IMR-90 (cell line): ENCODE data around the gene ZNF146. TPM values are rescaled to one million over a fixed set of nuclear protein-coding genes. Genes with fewer than 3 reads are reported as not detected.

Experiments
- ATAC-seq: fragments of 200-7000 bp; cut with Tn5 transposase; 2 replicates; pipeline ENCODE4 v1.9.1; 2020; ENCODE audit warnings: low read depth, mild to moderate bottlenecking, moderate library complexity
- BruUV-seq: library from RNA; stranded (reverse); fragments of 400-500 nt; replicated peaks from 2 replicates; lab custom pipeline; 2021; lab: Mats Ljungman, UMichigan
- CTCF ChIA-PET: fragments of 300-600 bp; formaldehyde crosslinking; extraction: SDS; loops from one replicate; lab custom pipeline; 2021; ENCODE audit warnings: antibody characterized with exemption; lab: Yijun Ruan, JAX
- POLR2A ChIA-PET: fragments of 300-600 bp; sonication (Branson Sonifier 250); formaldehyde crosslinking; loops from one replicate; lab custom pipeline; 2022; ENCODE audit warnings: antibody characterized with exemption; ENCODE audit not compliant: unreplicated experiment; lab: Charles Lee
- DNase-seq: peaks from one replicate; pipeline ENCODE4 v3.0.0; 2013
- H2AFZ ChIP-seq: replicated peaks from 2 replicates; pipeline ENCODE3; 2013; ENCODE audit warnings: low read length, mild to moderate bottlenecking; ENCODE audit not compliant: poor library complexity
- H2AK5ac ChIP-seq: 2 replicates; pipeline ENCODE4 v1.6.1; 2013; ENCODE audit warnings: low read depth, low read length, inconsistent platforms
- H2AK9ac ChIP-seq: replicated peaks from 2 replicates; pipeline ENCODE3; 2013; ENCODE audit warnings: mild to moderate bottlenecking, low read depth, low read length, moderate library complexity; ENCODE audit not compliant: poor library complexity
- H2BK120ac ChIP-seq: 2 replicates; pipeline ENCODE4 v1.6.1; 2013; ENCODE audit warnings: low read depth, low read length, inconsistent platforms
- H2BK15ac ChIP-seq: 3 replicates; pipeline ENCODE4 v1.6.1; 2013; ENCODE audit warnings: low read depth, low read length, inconsistent platforms
- H2BK20ac ChIP-seq: 2 replicates; pipeline ENCODE4 v1.6.1; 2013; ENCODE audit warnings: low read depth, mild to moderate bottlenecking, inconsistent platforms, low read length, moderate library complexity
- H2BK5ac ChIP-seq: 2 replicates; pipeline ENCODE4 v1.6.1; 2013; ENCODE audit warnings: mild to moderate bottlenecking, low read depth, low read length, inconsistent platforms; ENCODE audit not compliant: poor library complexity, severe bottlenecking
- H3K14ac ChIP-seq: replicated peaks from 2 replicates; pipeline ENCODE4 v1.6.1; 2013; ENCODE audit warnings: low read depth, low read length, inconsistent platforms
- H3K18ac ChIP-seq: 2 replicates; pipeline ENCODE4 v1.6.1; 2013; ENCODE audit warnings: low read depth, low read length, control low read depth
- H3K23ac ChIP-seq: 2 replicates; pipeline ENCODE4 v1.6.1; 2013; ENCODE audit warnings: low read depth, low read length, inconsistent platforms
- H3K27ac ChIP-seq: 2 replicates; pipeline ENCODE4 v1.5.1; 2013; ENCODE audit warnings: mild to moderate bottlenecking, control low read depth, low read length; ENCODE audit not compliant: insufficient read depth
- H3K27me3 ChIP-seq: 2 replicates; pipeline ENCODE4 v1.6.1; 2013; ENCODE audit warnings: low read length; ENCODE audit not compliant: control insufficient read depth, insufficient read depth
- H3K36me3 ChIP-seq: 2 replicates; pipeline ENCODE4 v1.6.1; 2013; ENCODE audit warnings: low read length, mixed read lengths; ENCODE audit not compliant: control insufficient read depth, insufficient read depth
- H3K4ac ChIP-seq: 2 replicates; pipeline ENCODE4 v1.6.1; 2013; ENCODE audit warnings: low read depth, low read length, inconsistent platforms
- H3K4me1 ChIP-seq: 2 replicates; pipeline ENCODE4 v1.6.1; 2013; ENCODE audit warnings: low read length, mixed read lengths; ENCODE audit not compliant: control insufficient read depth, insufficient read depth
- H3K4me2 ChIP-seq: 2 replicates; pipeline ENCODE4 v1.6.1; 2013; ENCODE audit warnings: low read depth, mild to moderate bottlenecking, control low read depth, low read length, moderate library complexity
- H3K4me3 ChIP-seq: 2 replicates; pipeline ENCODE4 v1.5.1; 2013; ENCODE audit warnings: low read depth, mild to moderate bottlenecking, control low read depth, low read length, moderate library complexity; ENCODE audit not compliant: insufficient read depth
- H3K56ac ChIP-seq: 2 replicates; pipeline ENCODE4 v1.6.1; 2013; ENCODE audit warnings: low read length, inconsistent platforms; ENCODE audit not compliant: insufficient read depth; ENCODE audit errors: extremely low read depth
- H3K79me1 ChIP-seq, 2 experiments: 2 replicates each; pipeline ENCODE4 v1.6.1; 2013; ENCODE audit warnings: low read length in 2 of 2, inconsistent platforms in 1 of 2, low read depth in 1 of 2
- H3K9ac ChIP-seq: 2 replicates; pipeline ENCODE4 v1.6.1; 2013; ENCODE audit warnings: low read depth, low read length, control low read depth
- H3K9me1 ChIP-seq: 2 replicates; pipeline ENCODE4 v1.6.1; 2013; ENCODE audit warnings: low read length, inconsistent platforms; ENCODE audit not compliant: insufficient read depth
- H3K9me3 ChIP-seq: 2 replicates; pipeline ENCODE4 v1.6.1; 2013; ENCODE audit warnings: low read length; ENCODE audit not compliant: control insufficient read depth, insufficient read depth
- H4K20me1 ChIP-seq: 2 replicates; pipeline ENCODE4 v1.6.1; 2013; ENCODE audit warnings: low read length, inconsistent platforms; ENCODE audit not compliant: insufficient read depth
- H4K5ac ChIP-seq: 2 replicates; pipeline ENCODE4 v1.6.1; 2013; ENCODE audit warnings: mild to moderate bottlenecking, low read depth, low read length, control low read depth
- H4K8ac ChIP-seq, 2 experiments: 2 replicates each; pipeline ENCODE4 v1.6.1; 2013; ENCODE audit warnings: low read depth in 2 of 2, low read length in 2 of 2, control low read depth in 1 of 2, inconsistent platforms in 1 of 2
- H4K91ac ChIP-seq: 2 replicates; pipeline ENCODE4 v1.6.1; 2013; ENCODE audit warnings: low read depth, low read length, inconsistent platforms; ENCODE audit not compliant: insufficient read depth
- CEBPB ChIP-seq: IDR thresholded peaks from 2 replicates; pipeline ENCODE4 v1.6.1; 2012; ENCODE audit warnings: low read depth, low read length, improper control_type of control experiment
- MAFK ChIP-seq: IDR thresholded peaks from 2 replicates; pipeline ENCODE4 v1.6.1; 2012; ENCODE audit warnings: low read depth, low read length, improper control_type of control experiment
- MAZ ChIP-seq: IDR thresholded peaks from 2 replicates; pipeline ENCODE4 v1.6.1; 2012; ENCODE audit warnings: low read depth, mild to moderate bottlenecking, low read length, improper control_type of control experiment, moderate library complexity, borderline replicate concordance
- USF2 ChIP-seq: fragments of 150-350 bp; IDR thresholded peaks from 2 replicates; pipeline ENCODE4 v1.6.1; 2017; ENCODE audit warnings: mild to moderate bottlenecking, antibody characterized with exemption, low read length, low read depth
- WGBS, 2 experiments: methylation state at CpG; one replicate each; pipeline versions ENCODE4 v1.1.5 to v1.1.7; 2013; ENCODE audit warnings: missing lambda C conversion rate in 2 of 2; ENCODE audit not compliant: insufficient read length in 1 of 2; ENCODE audit errors: extremely low coverage in 2 of 2; 5-methylcytosine and 5-hydroxymethylcytosine counted together
- dilution Hi-C: fragments of 300-500 bp; cut with HindIII; formaldehyde crosslinking; loops from one replicate; pipeline ENCODE4 v1.14.3; 2018; ENCODE audit warnings: low sequenced_read_pairs; ENCODE audit not compliant: unreplicated experiment
- in situ Hi-C: fragments of 300-500 bp; cut with MboI; formaldehyde crosslinking; loops from 3 replicates; pipeline ENCODE4 v1.14.3; 2019; ENCODE audit warnings: low sequenced_read_pairs, inconsistent platforms, mixed read lengths
- intact Hi-C: fragments of 100-400 bp; cut with micrococcal nuclease; formaldehyde crosslinking; loops from 2 replicates; pipeline ENCODE4 v1.10.0; 2022
- polyA plus RNA-seq, 3 experiments: library from polyadenylated mRNA; depleted of rRNA; stranded (reverse); fragments of >200 nt; gene quantifications; 2 replicates each; pipeline ENCODE4 v1.2.3, GENCODE V29; 2012; ENCODE audit warnings: low replicate concordance in 1 of 3
- total RNA-seq: library from RNA; depleted of rRNA; stranded (reverse); fragments of >200 nt; gene quantifications from 2 replicates; pipeline ENCODE4 v1.2.3, GENCODE V29; 2012

Gene ZNF146
- total and polyA plus RNA-seq, 2 of the 4 experiments (the other 2 are of a cell fraction), result 61.6 to 106 TPM

- peaks cover 9 to 18% of the 10 kb centered on the region in 2 experiments; a peak in 3 of 4 replicates for H3K79me1 ChIP-seq
- no peak overlapping the region for H2AK9ac ChIP-seq
- H3K18ac ChIP-seq, result no peak overlapping the region
- H3K36me3 ChIP-seq, result peaks cover 7% of the 10 kb centered on the region
- H3K9me1 ChIP-seq, result no peaks in the 10 kb centered on the region
- dilution Hi-C loops (no loop called here), intact Hi-C loops (no loop called here), in situ Hi-C loops (loop anchor here (25.0 kb wide), 1 partner anchor 1009 kb away; the partner anchor contains the start of genes ZNF383 and ZNF585B)
- CTCF ChIA-PET, result no interaction called here
- H2AFZ ChIP-seq, result no peak overlapping the region
- H3K4me2 ChIP-seq, result no peak overlapping the region
- ATAC-seq, result no peak
- H2AK5ac ChIP-seq, result no peak overlapping the region
- H3K23ac ChIP-seq, result no peak overlapping the region
- no peak overlapping the region for H3K9ac ChIP-seq
- H4K5ac ChIP-seq, result no peak overlapping the region
- no peak for DNase-seq
- H3K4ac ChIP-seq, result no peak overlapping the region
- BruUV-seq, result no TSS peak
- H4K91ac ChIP-seq, result no peak overlapping the region
- 83% methylated on average over 1 of the region's 4 CpGs; no CpG with 5 or more reads in 1 of the 2 experiments for WGBS, 2 experiments
- H3K4me3 ChIP-seq, result no peak overlapping the region
- no peak overlapping the region for H2BK5ac ChIP-seq
- no peak overlapping the region for H2BK120ac ChIP-seq
- no peak overlapping the region for H3K27ac ChIP-seq
- H3K27me3 ChIP-seq, result no peaks in the 10 kb centered on the region
- H3K56ac ChIP-seq, result no peak overlapping the region
- H2BK20ac ChIP-seq, result no peak overlapping the region
- no peak overlapping the region for H3K14ac ChIP-seq
- POLR2A ChIA-PET, result no interaction called here
- no peaks in the 10 kb centered on the region for H4K20me1 ChIP-seq
- H3K9me3 ChIP-seq, result no peaks in the 10 kb centered on the region
- no peaks in the 10 kb centered on the region for H3K4me1 ChIP-seq
- H2BK15ac ChIP-seq, result no peak overlapping the region
- TF ChIP-seq USF2, result no peak
- TF ChIP-seq MAZ, result no peak
- no peak for TF ChIP-seq MAFK
- no peak for TF ChIP-seq CEBPB
- H4K8ac ChIP-seq, result no peak overlapping the region
Measured at GRCh38 chr19:36203293-36203692, 11.6 kb upstream of the ZNF146 start.
